Activated naive CD8-positive, alpha-beta T cell treated with anti-CD3 and anti-CD28 coated beads, Interleukin-2, amount 50 U/mL, for 24 hours (primary cell): Measurements from ENCODE around the gene NOL4L.
A peak's percentile ranks its signal among the peaks of the same experiment; 100 is the strongest.

Source experiments
- ATAC-seq: fragments of 150-1000 bp; cut with Tn5 transposase; one replicate; pipeline ENCODE4 v1.10.0; 2021
- DNase-seq: peaks from one replicate; pipeline ENCODE4 v3.0.0; 2021
- H3K27ac Mint-ChIP-seq: one replicate; pipeline ENCODE4 v1.8.0; 2021; ENCODE audit warnings: mild to moderate bottlenecking, mixed read lengths
- H3K27me3 Mint-ChIP-seq: one replicate; pipeline ENCODE4 v1.8.0; 2021; ENCODE audit warnings: mixed read lengths
- H3K36me3 Mint-ChIP-seq: one replicate; pipeline ENCODE4 v1.8.0; 2021; ENCODE audit warnings: low read depth, mixed read lengths
- H3K4me1 Mint-ChIP-seq: one replicate; pipeline ENCODE4 v1.8.0; 2021; ENCODE audit warnings: mixed read lengths
- H3K4me3 Mint-ChIP-seq: one replicate; pipeline ENCODE4 v1.8.0; 2021; ENCODE audit warnings: mild to moderate bottlenecking, moderate library complexity, mixed read lengths
- H3K9me3 Mint-ChIP-seq: one replicate; pipeline ENCODE4 v1.8.0; 2021; ENCODE audit warnings: mixed read lengths

NOL4L gene

DNA sequence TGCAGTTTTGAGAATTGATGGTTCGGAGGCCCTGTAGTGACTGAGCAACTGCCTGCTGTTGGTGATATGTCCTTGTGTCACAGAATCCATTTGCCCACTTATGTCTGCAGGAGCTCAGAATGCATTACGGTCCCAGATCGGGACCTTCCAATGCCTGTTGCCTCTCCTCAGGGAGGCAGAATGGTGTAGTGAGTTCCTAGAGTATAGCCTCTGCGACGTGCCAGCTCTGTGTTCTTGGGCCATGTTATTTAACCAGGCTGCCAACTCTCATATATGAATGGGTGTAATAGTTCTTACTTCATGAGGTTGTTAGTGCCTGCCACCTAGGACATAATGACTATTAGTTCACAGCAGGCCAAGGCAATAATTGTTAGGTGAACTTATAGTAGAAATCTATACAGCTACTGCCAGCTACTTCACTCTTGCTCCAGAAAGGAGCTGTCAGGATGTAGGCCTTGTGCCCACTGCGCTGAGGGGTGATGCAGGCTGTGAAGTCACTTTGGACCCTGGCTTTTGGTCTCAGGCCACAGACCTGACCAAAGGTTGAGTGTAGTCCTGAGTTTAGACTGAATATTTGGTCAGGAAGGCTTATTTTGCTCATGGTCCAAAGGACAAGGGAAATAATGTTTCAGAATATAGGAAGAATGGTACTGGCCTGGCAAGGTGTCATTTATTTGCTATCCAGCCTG is 144.9 kb downstream of the NOL4L start:
- no peaks in the 10 kb centered on the region for H3K27me3 Mint-ChIP-seq
- no peak overlapping the region for H3K4me3 Mint-ChIP-seq
- peaks cover 49% of the 10 kb centered on the region for H3K4me1 Mint-ChIP-seq
- H3K9me3 Mint-ChIP-seq: no peaks in the 10 kb centered on the region
- no peak overlapping the region for H3K27ac Mint-ChIP-seq
- H3K36me3 Mint-ChIP-seq: peaks cover 43% of the 10 kb centered on the region
- ATAC-seq (no peak), DNase-seq (no peak)

- H3K9me3 Mint-ChIP-seq: no peaks in the 10 kb centered on the region
- H3K4me1 Mint-ChIP-seq: peaks cover 43% of the 10 kb centered on the region
- peak overlapping the region; percentile 39 for H3K4me3 Mint-ChIP-seq
- H3K27me3 Mint-ChIP-seq: no peaks in the 10 kb centered on the region
- peaks cover 47% of the 10 kb centered on the region for H3K36me3 Mint-ChIP-seq
- peak overlapping the region; percentile 85 for H3K27ac Mint-ChIP-seq
- DNase-seq: peak; percentile 63
- ATAC-seq: peak; percentile 89
Observed at GRCh38 chr20:32439132-32439829, 145.9 kb downstream of the NOL4L start.

- no peak for DNase-seq
- Mint-ChIP-seq H3K4me1 (peaks cover 37% of the 10 kb centered on the region), H3K9me3 (no peaks in the 10 kb centered on the region), H3K27me3 (no peaks in the 10 kb centered on the region), H3K4me3 (no peak overlapping the region), H3K27ac (peak overlapping the region; percentile 85), H3K36me3 (peaks cover 55% of the 10 kb centered on the region)
- ATAC-seq: no peak
Observed at GRCh38 chr20:32438331-32438858, 146.7 kb downstream of the NOL4L start.

GRCh38 chr20:32437391-32438074 is 147.6 kb downstream of the NOL4L start:
- no peak overlapping the region for H3K27ac Mint-ChIP-seq
- peaks cover 31% of the 10 kb centered on the region for H3K4me1 Mint-ChIP-seq
- H3K4me3 Mint-ChIP-seq: no peak overlapping the region
- H3K9me3 Mint-ChIP-seq: no peaks in the 10 kb centered on the region
- ATAC-seq (no peak), DNase-seq (no peak)
- H3K36me3 Mint-ChIP-seq: peaks cover 60% of the 10 kb centered on the region
- no peaks in the 10 kb centered on the region for H3K27me3 Mint-ChIP-seq

DNA sequence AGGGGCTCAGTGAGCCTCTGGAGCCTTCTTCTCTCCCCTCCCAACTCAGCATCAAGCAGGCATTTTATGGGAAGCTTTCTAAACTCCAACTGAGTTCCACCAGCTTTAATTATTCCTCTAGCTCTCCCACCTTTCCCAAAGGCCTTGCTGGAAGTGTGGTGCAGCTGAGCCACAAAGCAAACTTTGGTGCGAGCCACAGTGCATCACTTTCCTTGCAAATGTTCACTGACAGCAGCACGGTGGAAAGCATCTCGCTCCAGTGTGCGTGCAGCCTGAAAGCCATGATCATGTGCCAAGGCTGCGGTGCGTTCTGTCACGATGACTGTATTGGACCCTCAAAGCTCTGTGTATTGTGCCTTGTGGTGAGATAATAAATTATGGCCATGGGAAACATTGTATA is 148.2 kb downstream of the NOL4L start:
- DNase-seq: no peak
- H3K36me3 Mint-ChIP-seq: peaks cover 62% of the 10 kb centered on the region
- H3K4me3 Mint-ChIP-seq: no peak overlapping the region
- H3K9me3 Mint-ChIP-seq: no peaks in the 10 kb centered on the region
- no peak overlapping the region for H3K27ac Mint-ChIP-seq
- H3K27me3 Mint-ChIP-seq: no peaks in the 10 kb centered on the region
- peaks cover 29% of the 10 kb centered on the region for H3K4me1 Mint-ChIP-seq
- no peak for ATAC-seq

DNA sequence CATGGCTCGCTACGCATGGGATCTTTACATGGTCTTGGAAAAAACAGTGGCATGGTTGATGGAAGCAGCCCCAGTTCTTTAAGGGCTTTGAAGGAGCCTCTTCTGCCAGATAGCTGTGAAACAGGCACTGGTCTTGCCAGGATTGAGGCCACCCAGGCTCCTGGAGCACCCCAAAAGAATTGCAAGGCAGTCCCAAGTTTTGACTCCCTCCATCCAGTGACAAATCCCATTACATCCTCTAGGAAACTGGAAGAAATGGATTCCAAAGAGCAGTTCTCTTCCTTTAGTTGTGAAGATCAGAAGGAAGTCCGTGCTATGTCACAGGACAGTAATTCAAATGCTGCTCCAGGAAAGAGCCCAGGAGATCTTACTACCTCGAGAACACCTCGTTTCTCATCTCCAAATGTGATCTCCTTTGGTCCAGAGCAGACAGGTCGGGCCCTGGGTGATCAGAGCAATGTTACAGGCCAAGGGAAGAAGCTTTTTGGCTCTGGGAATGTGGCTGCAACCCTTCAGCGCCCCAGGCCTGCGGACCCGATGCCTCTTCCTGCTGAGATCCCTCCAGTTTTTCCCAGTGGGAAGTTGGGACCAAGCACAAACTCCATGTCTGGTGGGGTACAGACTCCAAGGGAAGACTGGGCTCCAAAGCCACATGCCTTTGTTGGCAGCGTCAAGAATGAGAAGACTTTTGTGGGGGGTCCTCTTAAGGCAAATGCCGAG is 148.8 kb downstream of the NOL4L start:
- Mint-ChIP-seq H3K27me3 (no peaks in the 10 kb centered on the region), H3K9me3 (no peaks in the 10 kb centered on the region), H3K4me3 (no peak overlapping the region), H3K36me3 (peaks cover 69% of the 10 kb centered on the region), H3K27ac (no peak overlapping the region), H3K4me1 (peaks cover 29% of the 10 kb centered on the region)
- no peak for DNase-seq
- no peak for ATAC-seq

DNA sequence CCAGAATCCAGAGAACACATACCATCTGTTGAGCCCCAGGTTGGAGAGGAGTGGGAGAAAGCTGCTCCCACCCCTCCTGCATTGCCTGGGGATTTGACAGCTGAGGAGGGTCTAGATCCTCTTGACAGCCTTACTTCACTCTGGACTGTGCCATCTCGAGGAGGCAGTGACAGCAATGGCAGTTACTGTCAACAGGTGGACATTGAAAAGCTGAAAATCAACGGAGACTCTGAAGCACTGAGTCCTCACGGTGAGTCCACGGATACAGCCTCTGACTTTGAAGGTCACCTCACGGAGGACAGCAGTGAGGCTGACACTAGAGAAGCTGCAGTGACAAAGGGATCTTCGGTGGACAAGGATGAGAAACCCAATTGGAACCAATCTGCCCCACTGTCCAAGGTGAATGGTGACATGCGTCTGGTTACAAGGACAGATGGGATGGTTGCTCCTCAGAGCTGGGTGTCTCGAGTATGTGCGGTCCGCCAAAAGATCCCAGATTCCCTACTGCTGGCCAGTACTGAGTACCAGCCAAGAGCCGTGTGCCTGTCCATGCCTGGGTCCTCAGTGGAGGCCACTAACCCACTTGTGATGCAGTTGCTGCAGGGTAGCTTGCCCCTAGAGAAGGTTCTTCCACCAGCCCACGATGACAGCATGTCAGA is 149.6 kb downstream of the NOL4L start:
- Mint-ChIP-seq H3K4me3 (no peak overlapping the region), H3K36me3 (peaks cover 74% of the 10 kb centered on the region)

DNA sequence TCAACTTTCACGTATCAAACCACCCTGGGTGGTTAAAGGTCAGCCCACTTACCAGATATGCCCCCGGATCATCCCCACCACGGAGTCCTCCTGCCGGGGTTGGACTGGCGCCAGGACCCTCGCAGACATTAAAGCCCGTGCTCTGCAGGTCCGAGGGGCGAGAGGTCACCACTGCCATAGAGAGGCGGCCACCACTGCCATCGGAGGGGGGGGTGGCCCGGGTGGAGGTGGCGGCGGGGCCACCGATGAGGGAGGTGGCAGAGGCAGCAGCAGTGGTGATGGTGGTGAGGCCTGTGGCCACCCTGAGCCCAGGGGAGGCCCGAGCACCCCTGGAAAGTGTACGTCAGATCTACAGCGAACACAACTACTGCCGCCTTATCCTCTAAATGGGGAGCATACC is 150.7 kb downstream of the NOL4L start:
- no peaks in the 10 kb centered on the region for H3K9me3 Mint-ChIP-seq
- H3K36me3 Mint-ChIP-seq: peaks cover 75% of the 10 kb centered on the region
- DNase-seq: no peak
- H3K27me3 Mint-ChIP-seq: no peaks in the 10 kb centered on the region
- no peak for ATAC-seq
- H3K27ac Mint-ChIP-seq: no peak overlapping the region
- H3K4me1 Mint-ChIP-seq: peaks cover 18% of the 10 kb centered on the region
- no peak overlapping the region for H3K4me3 Mint-ChIP-seq

More for the DNA sequence above, 149.6 kb downstream of the NOL4L start:
- H3K27me3 Mint-ChIP-seq: no peaks in the 10 kb centered on the region
- ATAC-seq: no peak
- H3K4me1 Mint-ChIP-seq: peaks cover 26% of the 10 kb centered on the region
- no peak overlapping the region for H3K27ac Mint-ChIP-seq
- no peak for DNase-seq
- no peaks in the 10 kb centered on the region for H3K9me3 Mint-ChIP-seq

- H3K36me3 Mint-ChIP-seq: peaks cover 74% of the 10 kb centered on the region
Observed at GRCh38 chr20:32433311-32434021, 151.7 kb downstream of the NOL4L start.

DNA sequence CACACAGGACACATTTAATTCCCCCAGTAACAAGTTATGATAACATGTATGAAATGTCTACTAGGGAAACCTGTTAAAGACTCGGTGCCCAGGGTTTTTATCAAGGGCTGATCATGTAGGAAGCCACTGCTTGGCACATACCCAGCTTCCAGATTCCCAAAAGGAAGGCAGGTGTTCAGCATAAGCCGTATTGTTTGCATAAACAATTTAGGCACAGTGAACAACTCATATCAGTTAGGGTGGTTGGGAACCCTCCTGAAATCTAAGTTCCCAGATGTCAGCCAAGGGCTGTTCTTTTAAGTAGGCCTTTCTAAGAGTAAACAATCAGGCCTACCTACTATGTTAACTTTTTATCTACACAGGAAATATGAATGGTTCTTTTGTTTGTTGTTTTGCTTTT is 152.9 kb downstream of the NOL4L start:
- Mint-ChIP-seq H3K36me3 (peaks cover 79% of the 10 kb centered on the region), H3K9me3 (no peaks in the 10 kb centered on the region), H3K4me1 (no peaks in the 10 kb centered on the region), H3K27ac (no peak overlapping the region), H3K27me3 (no peaks in the 10 kb centered on the region), H3K4me3 (no peak overlapping the region)
- ATAC-seq (no peak), DNase-seq (no peak)

More at GRCh38 chr20:32433311-32434021, 151.7 kb downstream of the NOL4L start:
- no peak for DNase-seq
- peaks cover 8% of the 10 kb centered on the region for H3K4me1 Mint-ChIP-seq
- H3K4me3 Mint-ChIP-seq: no peak overlapping the region
- ATAC-seq: no peak
- no peak overlapping the region for H3K27ac Mint-ChIP-seq
- no peaks in the 10 kb centered on the region for H3K9me3 Mint-ChIP-seq
- no peaks in the 10 kb centered on the region for H3K27me3 Mint-ChIP-seq

GRCh38 chr20:32431457-32431856 is 153.7 kb downstream of the NOL4L start:
- ATAC-seq (no peak), DNase-seq (no peak)
- no peaks in the 10 kb centered on the region for H3K9me3 Mint-ChIP-seq
- no peak overlapping the region for H3K27ac Mint-ChIP-seq
- no peak overlapping the region for H3K4me3 Mint-ChIP-seq
- no peaks in the 10 kb centered on the region for H3K4me1 Mint-ChIP-seq
- H3K36me3 Mint-ChIP-seq: peaks cover 75% of the 10 kb centered on the region
- H3K27me3 Mint-ChIP-seq: no peaks in the 10 kb centered on the region

DNA sequence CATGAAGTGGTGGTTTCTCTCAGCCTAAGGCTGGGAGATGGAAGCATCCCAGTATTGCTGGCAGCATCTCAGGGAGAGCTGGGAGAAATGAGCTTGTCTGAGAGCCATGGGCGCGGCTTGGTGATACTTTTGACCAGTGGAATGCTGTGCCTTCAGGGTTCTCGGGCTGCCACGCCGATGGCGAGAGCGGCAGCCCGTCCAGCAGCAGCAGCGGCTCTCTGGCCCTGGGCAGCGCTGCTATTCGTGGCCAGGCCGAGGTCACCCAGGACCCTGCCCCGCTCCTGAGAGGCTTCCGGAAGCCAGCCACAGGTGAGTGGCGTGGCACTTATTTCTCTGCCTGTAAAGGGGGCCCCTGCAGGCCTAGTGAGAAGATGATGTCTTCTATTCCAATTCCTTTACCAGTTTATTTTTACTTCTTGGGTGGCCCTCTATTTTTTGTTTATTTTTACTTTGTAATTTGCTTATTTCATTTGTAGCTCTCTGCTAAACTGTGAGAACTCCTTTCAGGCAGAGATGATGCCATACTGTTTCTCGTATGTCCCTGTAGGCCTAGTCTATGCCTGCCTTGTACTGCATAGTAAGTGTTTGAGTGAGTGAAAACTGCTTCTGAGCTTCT is 155.3 kb downstream of the NOL4L start:
- H3K27ac Mint-ChIP-seq: no peak overlapping the region
- H3K9me3 Mint-ChIP-seq: no peaks in the 10 kb centered on the region
- no peaks in the 10 kb centered on the region for H3K4me1 Mint-ChIP-seq
- DNase-seq: no peak
- no peak for ATAC-seq
- H3K4me3 Mint-ChIP-seq: no peak overlapping the region
- H3K27me3 Mint-ChIP-seq: no peaks in the 10 kb centered on the region
- H3K36me3 Mint-ChIP-seq: peaks cover 70% of the 10 kb centered on the region

- Mint-ChIP-seq H3K9me3 (no peaks in the 10 kb centered on the region), H3K27me3 (no peaks in the 10 kb centered on the region), H3K4me1 (no peaks in the 10 kb centered on the region), H3K4me3 (no peak overlapping the region), H3K27ac (no peak overlapping the region), H3K36me3 (peaks cover 68% of the 10 kb centered on the region)
- no peak for ATAC-seq
- no peak for DNase-seq
Observed at GRCh38 chr20:32429343-32429742, 155.8 kb downstream of the NOL4L start.
